Epithelial cell of esophagus (primary cell): ENCODE results near the gene MAN1B1.

Source experiments
- DNase-seq: peaks from one replicate; pipeline ENCODE4 v3.0.0; 2010; ENCODE audit warnings: low read depth
- H3K4me3 ChIP-seq: 2 replicates; pipeline ENCODE4 v1.5.1; 2011; ENCODE audit warnings: mild to moderate bottlenecking, low read length, control low read depth
- TF ChIP-seq, protein P1 (sequence below): IDR thresholded peaks from 2 replicates; pipeline ENCODE4 v1.5.1; 2011; ENCODE audit warnings: low read depth, mild to moderate bottlenecking, low read length, control low read depth, inconsistent platforms; ENCODE audit not compliant: insufficient read depth; ENCODE audit errors: missing control alignments

Gene MAN1B1

DNA sequence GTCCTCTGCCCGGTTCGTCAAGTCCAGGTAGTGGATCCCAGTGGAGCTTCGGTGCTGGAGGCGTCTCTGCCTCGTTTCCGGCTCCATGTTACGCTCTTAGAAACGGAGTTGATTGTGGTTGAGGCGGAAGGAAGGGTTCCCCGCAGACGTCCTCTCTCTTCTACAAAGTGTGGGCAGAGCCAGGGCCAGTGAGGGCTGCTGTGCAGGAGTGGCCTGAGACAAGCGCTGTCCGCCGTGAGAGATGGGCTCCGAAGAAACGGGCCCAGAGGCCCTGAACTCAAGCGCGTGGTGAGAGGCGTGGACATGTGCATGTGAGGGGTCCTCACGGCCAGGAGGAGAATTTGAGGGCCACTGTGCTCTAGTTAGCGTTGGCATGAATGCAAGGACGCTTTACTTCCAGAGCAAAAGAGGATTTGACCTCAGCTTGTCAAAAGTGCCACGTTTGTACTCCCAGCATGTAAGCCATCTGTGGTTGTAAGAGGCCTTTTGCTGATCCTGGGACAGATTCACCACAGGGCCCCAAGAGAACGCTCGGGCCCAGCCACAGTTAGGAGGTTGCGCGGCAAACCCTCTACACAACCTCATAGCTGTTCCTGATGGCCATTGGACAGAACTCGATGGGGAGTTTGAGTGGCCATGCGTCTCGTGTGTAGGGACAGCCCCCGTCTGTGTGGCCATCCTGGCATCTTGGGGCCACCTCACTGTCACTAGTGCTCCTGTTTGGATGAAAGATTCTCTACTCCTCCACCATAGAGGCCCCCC is 10.2 kb downstream of the MAN1B1 start:
- TF ChIP-seq, protein P1, sequence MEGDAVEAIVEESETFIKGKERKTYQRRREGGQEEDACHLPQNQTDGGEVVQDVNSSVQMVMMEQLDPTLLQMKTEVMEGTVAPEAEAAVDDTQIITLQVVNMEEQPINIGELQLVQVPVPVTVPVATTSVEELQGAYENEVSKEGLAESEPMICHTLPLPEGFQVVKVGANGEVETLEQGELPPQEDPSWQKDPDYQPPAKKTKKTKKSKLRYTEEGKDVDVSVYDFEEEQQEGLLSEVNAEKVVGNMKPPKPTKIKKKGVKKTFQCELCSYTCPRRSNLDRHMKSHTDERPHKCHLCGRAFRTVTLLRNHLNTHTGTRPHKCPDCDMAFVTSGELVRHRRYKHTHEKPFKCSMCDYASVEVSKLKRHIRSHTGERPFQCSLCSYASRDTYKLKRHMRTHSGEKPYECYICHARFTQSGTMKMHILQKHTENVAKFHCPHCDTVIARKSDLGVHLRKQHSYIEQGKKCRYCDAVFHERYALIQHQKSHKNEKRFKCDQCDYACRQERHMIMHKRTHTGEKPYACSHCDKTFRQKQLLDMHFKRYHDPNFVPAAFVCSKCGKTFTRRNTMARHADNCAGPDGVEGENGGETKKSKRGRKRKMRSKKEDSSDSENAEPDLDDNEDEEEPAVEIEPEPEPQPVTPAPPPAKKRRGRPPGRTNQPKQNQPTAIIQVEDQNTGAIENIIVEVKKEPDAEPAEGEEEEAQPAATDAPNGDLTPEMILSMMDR = no peak
- DNase-seq = no peak
- no peak overlapping the region for H3K4me3 ChIP-seq

DNA sequence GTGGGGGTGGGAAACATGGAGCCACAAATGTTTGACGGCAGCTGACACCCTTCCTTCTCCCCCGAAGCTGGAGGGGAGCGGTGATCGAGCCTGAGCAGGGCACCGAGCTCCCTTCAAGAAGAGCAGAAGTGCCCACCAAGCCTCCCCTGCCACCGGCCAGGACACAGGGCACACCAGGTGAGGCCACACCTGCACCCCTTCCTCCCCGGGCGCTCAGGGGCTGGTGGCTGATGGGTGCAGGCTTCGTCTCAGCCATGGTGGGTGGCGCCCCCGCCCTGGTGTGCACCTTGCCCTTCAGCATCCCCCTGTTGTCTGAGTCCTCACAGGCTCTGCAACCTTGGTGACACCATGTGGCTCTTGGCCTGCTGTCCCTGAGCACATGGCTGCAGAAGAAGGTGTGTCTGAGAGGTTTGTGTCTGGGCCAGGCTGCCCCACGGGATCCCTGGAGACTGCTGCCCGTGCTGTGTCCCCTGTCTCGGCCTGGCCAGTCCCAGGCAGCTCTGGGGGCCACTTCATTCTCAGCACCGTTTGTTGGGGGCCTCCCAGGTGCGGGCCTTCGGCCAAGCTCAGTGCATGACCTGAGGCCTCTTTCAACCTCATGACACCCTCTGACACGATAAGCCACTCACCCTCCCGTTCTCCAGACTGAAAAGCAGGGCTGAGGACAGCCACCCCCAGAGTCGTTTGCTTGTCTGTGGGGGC is 11.1 kb downstream of the MAN1B1 start:
- H3K4me3 ChIP-seq = no peak overlapping the region
- DNase-seq = no peak
- TF ChIP-seq, protein P1 = no peak

DNA sequence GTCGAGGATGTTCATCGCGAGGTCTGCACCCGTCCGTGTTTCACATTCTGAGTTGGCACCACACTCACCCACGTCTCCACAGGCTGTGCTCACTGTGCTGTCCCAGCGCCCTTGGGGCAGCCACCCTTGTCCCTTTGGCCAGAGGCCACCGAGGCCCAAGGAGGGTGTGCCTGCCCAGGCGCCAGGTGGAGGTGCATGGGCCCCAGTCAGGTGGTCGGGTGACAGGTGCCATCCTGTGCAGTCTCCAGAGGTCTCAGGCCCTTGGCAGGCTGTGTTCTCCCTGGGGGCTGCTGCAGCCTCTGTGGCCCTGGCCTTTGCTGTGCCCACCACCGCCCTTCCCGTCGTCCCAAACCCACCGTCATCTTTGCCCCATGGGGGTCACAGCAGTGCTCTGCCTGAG is 12.4 kb downstream of the MAN1B1 start:
- no peak for DNase-seq
- TF ChIP-seq, protein P1 = no peak

DNA sequence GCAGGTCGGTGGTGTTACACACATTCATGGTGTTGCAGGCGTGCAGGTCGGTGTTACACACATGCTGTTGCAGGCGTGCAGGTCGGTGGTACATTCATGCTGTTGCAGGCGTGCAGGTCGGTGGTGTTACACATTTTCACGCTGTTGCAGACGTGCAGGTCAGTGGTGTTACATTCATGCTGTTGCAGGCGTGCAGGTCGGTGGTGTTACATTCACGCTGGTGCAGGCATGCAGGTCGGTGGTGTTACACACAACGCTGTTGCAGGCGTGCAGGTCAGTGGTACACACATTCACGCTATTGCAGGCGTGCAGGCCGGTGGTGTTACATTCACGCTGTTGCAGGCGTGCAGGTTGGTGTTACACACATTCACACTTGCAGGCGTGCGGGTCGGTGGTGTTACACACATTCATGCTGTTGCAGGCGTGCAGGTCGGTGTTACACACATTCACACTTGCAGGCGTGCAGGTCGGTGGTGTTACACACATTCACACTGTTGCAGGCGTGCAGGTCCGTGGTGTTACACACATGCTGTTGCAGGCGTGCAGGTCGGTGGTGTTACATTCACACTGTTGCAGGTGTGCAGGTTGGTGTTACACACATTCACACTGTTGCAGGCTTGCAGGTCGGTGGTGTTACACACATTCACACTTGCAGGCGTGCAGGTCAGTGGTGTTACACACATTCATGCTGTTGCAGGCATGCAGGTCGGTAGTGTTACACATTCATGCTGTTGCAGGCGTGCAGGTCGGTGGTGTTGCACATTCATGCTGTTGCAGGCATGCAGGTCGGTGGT is 16.6 kb downstream of the MAN1B1 start:
- DNase-seq = no peak
- H3K4me3 ChIP-seq = no peak overlapping the region
- TF ChIP-seq, protein P1 = no peak

More for the DNA sequence above, 12.4 kb downstream of the MAN1B1 start:
- H3K4me3 ChIP-seq = no peak overlapping the region

DNA sequence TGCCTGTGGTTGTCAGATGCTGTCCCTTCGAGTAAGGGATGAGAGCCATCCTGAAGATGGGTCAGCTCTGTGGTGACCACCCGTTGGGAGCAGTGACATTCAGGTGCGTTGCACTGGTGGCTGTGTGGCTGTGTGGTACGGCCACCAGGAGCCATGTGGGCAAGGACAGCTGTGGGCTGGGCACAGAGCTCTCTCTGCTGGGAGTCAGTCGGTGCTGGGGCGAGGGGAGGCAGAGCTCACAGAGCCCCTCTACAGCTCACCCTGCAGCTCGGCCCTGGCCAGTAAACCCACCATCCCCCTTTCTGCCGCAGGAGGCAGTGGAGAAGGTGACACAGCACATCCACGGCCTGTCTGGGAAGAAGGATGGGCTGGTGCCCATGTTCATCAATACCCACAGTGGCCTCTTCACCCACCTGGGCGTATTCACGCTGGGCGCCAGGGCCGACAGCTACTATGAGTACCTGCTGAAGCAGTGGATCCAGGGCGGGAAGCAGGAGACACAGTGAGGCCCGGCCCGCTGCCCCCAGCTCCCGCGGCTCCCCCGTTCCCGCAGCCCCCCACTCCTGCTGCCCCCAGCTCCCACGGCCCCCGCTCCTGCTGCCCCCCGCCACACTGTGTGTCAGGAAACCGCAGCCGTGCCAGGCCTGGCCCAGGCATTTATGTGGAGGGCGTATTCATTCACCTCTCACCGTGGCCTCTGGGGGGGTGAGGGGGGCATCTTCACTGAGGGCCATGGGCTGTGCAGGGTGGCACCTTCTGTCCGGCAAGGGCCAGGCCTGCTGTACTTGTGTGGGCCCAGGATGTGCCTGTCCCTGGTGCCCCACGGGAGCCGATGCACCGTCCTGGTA is 19.3 kb downstream of the MAN1B1 start:
- no peak for DNase-seq
- TF ChIP-seq, protein P1 = no peak

DNA sequence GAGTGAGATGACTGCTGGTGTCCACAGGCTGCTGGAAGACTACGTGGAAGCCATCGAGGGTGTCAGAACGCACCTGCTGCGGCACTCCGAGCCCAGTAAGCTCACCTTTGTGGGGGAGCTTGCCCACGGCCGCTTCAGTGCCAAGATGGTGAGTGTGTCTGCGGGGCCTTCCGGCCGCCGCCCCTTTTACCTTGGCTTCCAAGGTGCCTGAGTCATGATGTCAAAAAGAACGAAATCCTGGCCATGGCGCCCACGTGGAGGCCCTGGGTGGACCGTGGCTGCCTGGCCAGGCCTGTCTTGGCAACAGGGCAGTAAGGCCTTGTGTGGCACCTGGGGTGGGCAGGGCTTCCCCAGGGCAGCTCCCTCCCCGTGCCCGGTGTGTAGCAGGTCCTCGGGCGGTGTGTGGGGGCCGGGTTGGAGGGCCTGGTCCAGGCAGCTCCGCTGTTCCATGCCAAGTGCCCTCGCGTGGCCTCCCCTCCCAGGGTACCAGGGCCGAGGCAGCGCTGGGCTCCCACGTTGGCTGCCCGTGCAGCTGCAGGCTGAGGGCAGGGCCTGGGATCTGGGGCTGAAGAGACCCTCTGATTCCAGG is 20.0 kb downstream of the MAN1B1 start:
- no peak for DNase-seq
- TF ChIP-seq, protein P1 = no peak
- H3K4me3 ChIP-seq = no peak overlapping the region

More for the DNA sequence above, 19.3 kb downstream of the MAN1B1 start:
- H3K4me3 ChIP-seq = no peak overlapping the region
